SK-N-SH treated with all-trans-retinoic acid at 6 μM for 48 hours (cell line): ENCODE data around the gene MTFR1L.

Experiments
- ATAC-seq: fragments of 200-7000 bp; cut with Tn5 transposase; 3 replicates; pipeline ENCODE4 v1.9.1; 2020; ENCODE audit warnings: mild to moderate bottlenecking, moderate library complexity
- BACH2 ChIP-seq: fragments of 250-450 bp; sonication (Bioruptor Pico); IDR thresholded peaks from 2 replicates; pipeline ENCODE4 v1.9.0; 2021; ENCODE audit warnings: mild to moderate bottlenecking, borderline replicate concordance
- CSDC2 ChIP-seq: fragments of 250-450 bp; sonication (Bioruptor Pico); IDR thresholded peaks from 2 replicates; pipeline ENCODE4 v1.5.0; 2020; ENCODE audit warnings: mild to moderate bottlenecking, moderate library complexity
- ESRRG ChIP-seq: fragments of 250-450 bp; sonication (Bioruptor Pico); IDR thresholded peaks from 2 replicates; pipeline ENCODE4 v1.6.1; 2021; ENCODE audit warnings: mild to moderate bottlenecking
- GLIS3 ChIP-seq: fragments of 250-450 bp; sonication (Bioruptor Pico); IDR thresholded peaks from 2 replicates; pipeline ENCODE4 v1.5.0; 2020; ENCODE audit warnings: mild to moderate bottlenecking, moderate library complexity
- ISL1 ChIP-seq: fragments of 250-450 bp; sonication (Bioruptor Pico); IDR thresholded peaks from 2 replicates; pipeline ENCODE4 v2.1.2; 2022; ENCODE audit warnings: mild to moderate bottlenecking, moderate library complexity
- OSR1 ChIP-seq: fragments of 250-450 bp; sonication (Bioruptor Pico); IDR thresholded peaks from 2 replicates; pipeline ENCODE4 v1.8.0; 2022; ENCODE audit warnings: moderate library complexity, mild to moderate bottlenecking, inconsistent platforms
- POU6F1 ChIP-seq: fragments of 250-450 bp; sonication (Bioruptor Pico); IDR thresholded peaks from 2 replicates; pipeline ENCODE4 v1.8.0; 2021; ENCODE audit warnings: low read depth, mild to moderate bottlenecking, moderate library complexity, borderline replicate concordance
- RARB ChIP-seq: fragments of 250-450 bp; sonication (Bioruptor Pico); IDR thresholded peaks from 2 replicates; pipeline ENCODE4 v1.8.0; 2021; ENCODE audit warnings: mild to moderate bottlenecking, moderate library complexity
- SNAI2 ChIP-seq: fragments of 250-450 bp; sonication (Bioruptor Pico); IDR thresholded peaks from 2 replicates; pipeline ENCODE4 v1.5.0; 2020; ENCODE audit warnings: mild to moderate bottlenecking, moderate library complexity
- TOX ChIP-seq: fragments of 250-450 bp; sonication (Bioruptor Pico); IDR thresholded peaks from 2 replicates; pipeline ENCODE4 v1.8.0; 2021; ENCODE audit warnings: mild to moderate bottlenecking, moderate library complexity, borderline replicate concordance
- TSHZ2 ChIP-seq: fragments of 250-450 bp; sonication (Bioruptor Pico); IDR thresholded peaks from 2 replicates; pipeline ENCODE4 v1.5.0; 2020; ENCODE audit warnings: mild to moderate bottlenecking, moderate library complexity
- ZC3H10 ChIP-seq: fragments of 250-450 bp; sonication (Bioruptor Pico); IDR thresholded peaks from 2 replicates; pipeline ENCODE4 v1.5.1; 2021; ENCODE audit warnings: mild to moderate bottlenecking, moderate library complexity
- ZFP3 ChIP-seq: fragments of 250-450 bp; sonication (Bioruptor Pico); IDR thresholded peaks from 2 replicates; pipeline ENCODE4 v1.5.0; 2020; ENCODE audit warnings: mild to moderate bottlenecking, moderate library complexity
- ZFP30 ChIP-seq: fragments of 450-650 bp; formaldehyde crosslinking; IDR thresholded peaks from 2 replicates; pipeline ENCODE4 v1.5.0; 2022; ENCODE audit warnings: mild to moderate bottlenecking, moderate library complexity
- ZNF565 ChIP-seq: fragments of 450-650 bp; formaldehyde crosslinking; conservative IDR thresholded peaks from 2 replicates; pipeline ENCODE4 v1.5.0; 2020; ENCODE audit warnings: low read depth, mild to moderate bottlenecking, moderate library complexity
- ZNF70 ChIP-seq: fragments of 450-650 bp; formaldehyde crosslinking; IDR thresholded peaks from 2 replicates; pipeline ENCODE4 v1.5.0; 2020; ENCODE audit warnings: mild to moderate bottlenecking, moderate library complexity
- ZNF8 ChIP-seq: fragments of 450-650 bp; formaldehyde crosslinking; IDR thresholded peaks from 2 replicates; pipeline ENCODE4 v1.5.0; 2020; ENCODE audit warnings: mild to moderate bottlenecking, moderate library complexity
- TF ChIP-seq, protein P1 (sequence below): fragments of 250-450 bp; sonication (Bioruptor Pico); IDR thresholded peaks from 2 replicates; pipeline ENCODE4 v1.5.1; 2021; ENCODE audit warnings: mild to moderate bottlenecking, moderate library complexity
- TF ChIP-seq, protein P2 (sequence below): fragments of 250-450 bp; sonication (Bioruptor Pico); IDR thresholded peaks from 2 replicates; pipeline ENCODE4 v1.8.0; 2020; ENCODE audit warnings: mild to moderate bottlenecking, moderate library complexity, borderline replicate concordance

MTFR1L gene

DNA sequence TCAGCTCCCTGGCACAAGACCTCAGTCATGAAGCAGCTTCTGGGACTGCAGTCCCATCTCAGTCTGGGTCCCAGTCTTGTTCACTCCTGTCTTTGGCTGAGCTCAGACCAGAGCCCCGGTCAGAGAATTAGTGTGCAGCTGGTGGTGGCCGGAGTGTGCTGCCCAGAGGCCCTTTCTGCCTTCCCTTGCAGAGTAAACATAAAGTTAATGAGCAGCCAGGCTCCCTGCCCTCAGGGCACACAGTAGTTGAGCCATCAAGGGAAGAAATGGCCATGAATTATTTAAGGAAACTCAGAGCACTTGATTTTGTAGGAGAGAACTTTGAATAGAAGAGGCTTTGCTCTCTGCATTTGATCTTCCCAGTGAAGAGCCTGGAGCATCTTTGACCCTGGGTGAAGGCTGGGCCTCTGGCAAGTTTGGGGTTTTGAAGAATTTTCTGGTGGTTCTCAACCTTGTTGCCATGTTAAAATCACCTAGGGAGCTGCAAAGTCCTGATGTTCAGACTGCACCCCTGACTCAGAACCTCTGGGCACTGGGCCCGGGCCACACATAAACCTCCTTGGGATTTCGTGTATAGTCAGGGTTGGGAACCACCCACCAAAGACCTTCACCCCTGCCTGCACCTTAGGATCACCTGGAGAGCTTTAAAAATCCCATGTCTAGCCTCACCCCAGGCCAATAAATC lies 46.2 kb upstream of the MTFR1L start:
- no peak for ATAC-seq
- TF ChIP-seq ZNF565 (CRISPR knock-in tag), result no peak
- no peak for TF ChIP-seq ISL1
- no peak for TF ChIP-seq RARB (CRISPR knock-in tag)
- no peak for TF ChIP-seq SNAI2 (CRISPR knock-in tag)
- TF ChIP-seq ZFP30 (CRISPR knock-in tag), result no peak
- no peak for TF ChIP-seq POU6F1
- TF ChIP-seq ZC3H10 (CRISPR knock-in tag), result no peak
- TF ChIP-seq GLIS3 (CRISPR knock-in tag), result no peak
- TF ChIP-seq TOX, result no peak
- no peak for TF ChIP-seq ZNF70 (CRISPR knock-in tag)
- TF ChIP-seq TSHZ2, result no peak
- TF ChIP-seq, protein P1, sequence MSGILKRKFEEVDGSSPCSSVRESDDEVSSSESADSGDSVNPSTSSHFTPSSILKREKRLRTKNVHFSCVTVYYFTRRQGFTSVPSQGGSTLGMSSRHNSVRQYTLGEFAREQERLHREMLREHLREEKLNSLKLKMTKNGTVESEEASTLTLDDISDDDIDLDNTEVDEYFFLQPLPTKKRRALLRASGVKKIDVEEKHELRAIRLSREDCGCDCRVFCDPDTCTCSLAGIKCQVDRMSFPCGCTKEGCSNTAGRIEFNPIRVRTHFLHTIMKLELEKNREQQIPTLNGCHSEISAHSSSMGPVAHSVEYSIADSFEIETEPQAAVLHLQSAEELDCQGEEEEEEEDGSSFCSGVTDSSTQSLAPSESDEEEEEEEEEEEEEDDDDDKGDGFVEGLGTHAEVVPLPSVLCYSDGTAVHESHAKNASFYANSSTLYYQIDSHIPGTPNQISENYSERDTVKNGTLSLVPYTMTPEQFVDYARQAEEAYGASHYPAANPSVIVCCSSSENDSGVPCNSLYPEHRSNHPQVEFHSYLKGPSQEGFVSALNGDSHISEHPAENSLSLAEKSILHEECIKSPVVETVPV (CRISPR knock-in tag), result no peak
- no peak for TF ChIP-seq OSR1 (CRISPR knock-in tag)
- TF ChIP-seq CSDC2 (CRISPR knock-in tag), result no peak
- no peak for TF ChIP-seq ZNF8
- TF ChIP-seq ZFP3 (CRISPR knock-in tag), result no peak
- TF ChIP-seq, protein P2, sequence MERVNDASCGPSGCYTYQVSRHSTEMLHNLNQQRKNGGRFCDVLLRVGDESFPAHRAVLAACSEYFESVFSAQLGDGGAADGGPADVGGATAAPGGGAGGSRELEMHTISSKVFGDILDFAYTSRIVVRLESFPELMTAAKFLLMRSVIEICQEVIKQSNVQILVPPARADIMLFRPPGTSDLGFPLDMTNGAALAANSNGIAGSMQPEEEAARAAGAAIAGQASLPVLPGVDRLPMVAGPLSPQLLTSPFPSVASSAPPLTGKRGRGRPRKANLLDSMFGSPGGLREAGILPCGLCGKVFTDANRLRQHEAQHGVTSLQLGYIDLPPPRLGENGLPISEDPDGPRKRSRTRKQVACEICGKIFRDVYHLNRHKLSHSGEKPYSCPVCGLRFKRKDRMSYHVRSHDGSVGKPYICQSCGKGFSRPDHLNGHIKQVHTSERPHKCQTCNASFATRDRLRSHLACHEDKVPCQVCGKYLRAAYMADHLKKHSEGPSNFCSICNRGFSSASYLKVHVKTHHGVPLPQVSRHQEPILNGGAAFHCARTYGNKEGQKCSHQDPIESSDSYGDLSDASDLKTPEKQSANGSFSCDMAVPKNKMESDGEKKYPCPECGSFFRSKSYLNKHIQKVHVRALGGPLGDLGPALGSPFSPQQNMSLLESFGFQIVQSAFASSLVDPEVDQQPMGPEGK (CRISPR knock-in tag), result no peak
- no peak for TF ChIP-seq BACH2 (CRISPR knock-in tag)

GRCh38 chr1:25774206-25774803 lies 45.4 kb upstream of the MTFR1L start:
- no peak for TF ChIP-seq ESRRG (CRISPR knock-in tag)
- no peak for TF ChIP-seq ISL1
- no peak for TF ChIP-seq POU6F1
- TF ChIP-seq, protein P1 (CRISPR knock-in tag), result no peak
- TF ChIP-seq CSDC2 (CRISPR knock-in tag), result no peak
- no peak for ATAC-seq
